ENCODE data around the gene SLC43A1. TPM values are rescaled to one million over a fixed set of nuclear protein-coding genes. Genes with fewer than 3 reads are reported as not detected.
"Not testable (repeated sequence)": the region's sequence is repeated elsewhere in the genome, so short reads cannot be mapped to it uniquely, and the experiment has no call there.

The SLC43A1 gene
- total RNA-seq, 1 donor from 2014 or later, result 16.9 TPM

DNA sequence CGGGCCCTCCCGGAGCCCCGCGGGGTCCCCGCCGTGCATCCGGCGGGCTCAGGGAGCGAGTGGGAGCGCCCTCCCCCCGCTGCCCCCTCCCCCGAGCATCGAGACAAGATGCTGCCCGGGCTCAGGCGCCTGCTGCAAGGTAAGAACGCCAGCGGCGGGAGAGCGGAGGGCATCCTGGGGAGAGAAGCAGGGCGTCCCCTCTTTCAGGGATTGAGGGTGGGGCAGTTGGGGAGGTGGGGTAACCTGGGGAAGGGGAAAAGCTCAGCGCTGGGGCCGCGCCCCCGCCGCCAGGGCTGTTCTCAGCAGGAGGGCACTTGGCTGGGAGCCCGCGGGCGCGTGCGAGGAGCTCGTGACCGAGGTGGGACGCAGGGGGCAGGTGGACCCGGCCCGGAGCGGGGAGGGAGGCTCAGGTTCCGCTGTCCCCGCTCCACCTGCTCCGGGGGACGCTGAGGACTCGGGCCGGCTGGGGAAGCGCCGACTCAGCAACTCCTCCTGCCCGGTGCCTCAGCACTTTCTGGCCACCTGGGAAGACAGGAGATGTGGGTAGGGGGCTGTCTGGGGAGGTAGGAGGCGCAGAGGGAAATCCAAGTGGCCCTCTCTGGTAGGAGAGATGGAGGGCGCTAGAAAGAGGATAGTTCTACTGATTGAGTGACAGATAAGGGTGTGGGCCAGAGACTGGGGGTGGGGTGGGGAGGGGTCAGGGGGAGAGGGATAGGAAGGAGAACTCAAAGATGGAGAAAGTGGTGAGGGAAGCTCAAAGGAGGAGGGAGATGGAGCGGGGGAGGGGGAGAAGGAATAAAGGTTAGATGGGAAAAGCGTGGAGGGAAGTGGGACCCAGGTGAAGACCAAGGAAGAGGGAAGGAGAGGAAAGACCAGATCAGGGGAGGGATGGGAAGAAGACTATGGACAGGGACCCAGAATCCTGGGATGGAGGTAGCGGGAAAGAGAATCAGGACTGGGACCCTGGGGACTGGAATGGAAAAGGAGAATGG lies 54.4 kb downstream of the SLC43A1 start:
- DNase-seq (ENCODE audit: low read depth in 2 of 2), result no peak

DNA sequence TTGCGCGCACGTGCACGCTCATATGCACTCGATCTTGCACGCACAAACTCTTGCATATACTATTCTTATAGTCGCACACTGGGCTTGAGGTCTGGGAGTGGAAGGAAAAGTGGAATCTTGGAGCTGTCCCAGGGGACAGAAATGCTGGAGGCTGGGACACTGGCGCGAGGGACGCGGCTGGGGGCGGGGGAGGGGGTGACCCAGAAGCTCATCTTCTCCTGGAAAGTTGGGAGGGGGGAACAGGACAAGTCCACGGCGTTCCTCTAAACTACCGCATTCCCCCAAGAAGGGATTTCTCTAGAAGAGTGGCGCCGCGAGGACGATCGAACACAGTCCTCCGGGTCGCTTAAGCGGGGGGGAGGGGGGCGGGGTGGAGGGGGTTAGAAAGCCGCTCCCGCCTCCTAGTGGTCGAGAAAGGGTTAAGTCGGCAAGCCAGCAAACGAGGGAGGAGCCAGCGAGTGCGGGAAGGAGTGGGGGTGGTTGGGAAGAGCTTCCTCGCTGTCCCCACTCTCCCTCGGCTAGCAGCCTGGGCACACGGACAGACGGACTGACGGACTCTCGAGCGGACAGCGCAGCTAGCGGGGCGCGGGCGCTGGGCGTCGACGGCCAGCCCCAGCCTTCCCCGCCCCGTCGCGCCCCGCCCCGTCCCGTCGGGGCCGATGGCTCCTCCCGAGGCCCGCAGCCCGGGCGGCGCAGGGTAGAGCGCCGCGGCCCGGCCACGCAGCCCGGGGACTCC lies 55.3 kb downstream of the SLC43A1 start, which contains the start of gene RTN4RL2:
TSS of gene RTN4RL2 (plus strand) at position 507 of the 736 bp plus-strand sequence. CDS start 338 bp downstream, outside the sequence.
- peak; percentile 42 to 43 for DNase-seq (ENCODE audit: low read depth in 2 of 2)

DNA sequence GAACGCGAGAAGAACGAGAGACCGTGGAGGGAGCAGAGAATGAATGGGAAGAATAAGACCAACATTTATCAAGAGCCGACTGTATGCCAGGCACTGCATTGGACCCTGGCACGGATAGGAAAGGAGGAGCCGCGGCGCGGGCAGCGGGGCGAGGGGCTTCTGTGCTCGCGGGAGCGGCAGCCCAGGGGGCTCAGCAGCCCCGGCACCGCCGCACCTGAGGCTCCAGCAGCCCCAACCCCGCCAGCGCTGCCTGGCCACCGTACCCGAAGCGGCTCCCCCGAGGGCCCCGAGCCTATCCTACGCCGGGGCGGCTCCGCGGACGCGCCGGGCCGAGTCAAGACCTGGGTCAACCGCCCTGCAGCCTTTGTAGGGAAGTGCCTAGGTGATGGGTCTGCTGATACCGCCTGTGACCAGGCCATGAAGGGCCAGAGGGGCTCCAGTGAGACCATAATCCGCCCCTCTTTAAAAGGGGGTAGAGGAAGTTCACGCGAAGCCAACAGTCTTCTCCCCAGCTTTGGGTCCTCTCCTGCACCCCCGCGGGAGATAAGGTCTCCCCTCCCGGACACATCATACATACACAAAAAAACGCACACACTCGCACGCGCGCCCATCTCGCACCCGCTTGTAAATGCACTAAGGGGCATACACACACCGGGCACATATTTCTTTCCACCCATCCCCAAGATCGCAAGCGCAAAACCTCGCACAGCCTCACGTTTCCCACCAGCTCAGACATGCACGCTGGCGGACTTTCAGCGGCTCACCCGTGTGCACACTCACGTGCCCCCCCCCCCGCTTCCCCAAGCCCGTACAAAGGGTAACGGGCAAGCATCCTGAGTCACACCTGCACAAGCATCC lies 56.1 kb downstream of the SLC43A1 start:
- DNase-seq (ENCODE audit: low read depth in 2 of 2), result peak in 1 of 2 donors; percentile 30

DNA sequence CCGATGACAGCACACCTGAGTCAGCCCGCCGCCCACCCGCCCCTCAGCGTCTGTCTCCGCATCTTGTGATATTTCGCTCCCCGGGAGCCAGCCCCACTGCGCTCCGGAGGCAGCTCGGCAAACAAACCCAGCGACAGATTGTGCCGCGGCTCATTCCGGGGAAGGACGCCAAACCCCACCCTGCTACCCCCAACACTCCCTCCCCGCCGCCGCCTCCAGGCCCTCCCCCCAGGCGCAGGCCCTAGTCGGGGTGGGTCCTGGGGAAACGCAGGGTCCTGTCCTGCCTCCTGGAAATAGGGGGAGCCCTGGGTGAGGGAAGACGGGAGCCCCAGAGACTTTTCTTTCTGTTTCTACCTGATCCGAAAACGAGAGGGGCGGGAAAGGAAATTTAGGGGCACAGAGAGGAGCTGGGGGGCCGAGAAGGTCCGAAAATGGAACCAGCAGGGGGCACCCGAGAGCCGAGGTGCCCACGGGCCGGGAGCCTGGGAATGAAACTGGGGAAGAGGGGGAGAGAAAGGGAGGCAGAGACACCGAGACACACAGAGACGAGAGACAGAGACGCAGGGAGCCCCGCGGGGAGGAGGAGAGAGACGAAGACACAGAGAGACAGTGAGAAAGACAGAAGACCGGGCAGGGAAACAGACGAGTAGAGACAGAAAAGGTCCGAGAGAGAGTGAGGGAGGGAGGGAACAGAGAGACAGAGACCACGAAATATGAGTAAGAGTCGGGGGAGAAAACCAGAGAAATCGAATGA lies 56.9 kb downstream of the SLC43A1 start:
- peak in 1 of 2 donors; percentile 35 for DNase-seq (ENCODE audit: low read depth in 2 of 2)

DNA sequence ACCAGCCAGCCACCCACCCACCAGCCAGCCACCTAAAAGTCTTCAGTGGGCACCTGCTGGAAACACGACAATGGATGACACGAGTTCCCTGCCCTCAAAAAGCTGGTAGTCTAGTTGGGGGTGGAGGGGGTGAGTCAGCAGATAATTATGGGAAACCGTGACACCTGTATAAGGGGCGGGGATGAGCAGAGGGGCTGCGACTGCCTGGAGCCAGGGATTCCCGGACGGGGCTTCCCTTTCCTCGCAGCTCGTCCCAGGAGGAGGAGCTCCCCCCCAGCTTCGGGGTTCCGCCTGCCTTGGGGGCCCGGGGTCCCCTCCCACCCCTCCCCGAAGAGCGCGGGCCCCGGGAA lies 57.5 kb downstream of the SLC43A1 start:
- DNase-seq (ENCODE audit: low read depth in 2 of 2), result no peak

DNA sequence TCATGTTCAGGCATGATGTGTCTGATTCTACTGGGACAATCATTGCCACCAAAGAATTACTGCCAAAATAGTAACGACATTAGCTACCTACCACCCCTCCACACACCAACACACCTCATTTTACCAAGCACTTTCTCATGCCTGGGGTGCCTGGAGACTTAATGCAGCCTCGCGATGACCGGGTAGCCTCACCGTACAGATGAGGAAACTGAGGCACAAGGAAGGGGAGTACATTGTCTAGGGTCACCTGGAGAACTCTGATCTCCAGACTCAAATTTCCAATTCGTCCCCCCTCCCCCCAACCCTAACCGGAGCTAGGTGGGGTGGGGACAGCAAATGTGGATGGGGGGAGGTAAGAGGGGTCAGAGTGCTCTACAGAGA lies 57.9 kb downstream of the SLC43A1 start:
- DNase-seq (ENCODE audit: low read depth in 2 of 2), result no peak

DNA sequence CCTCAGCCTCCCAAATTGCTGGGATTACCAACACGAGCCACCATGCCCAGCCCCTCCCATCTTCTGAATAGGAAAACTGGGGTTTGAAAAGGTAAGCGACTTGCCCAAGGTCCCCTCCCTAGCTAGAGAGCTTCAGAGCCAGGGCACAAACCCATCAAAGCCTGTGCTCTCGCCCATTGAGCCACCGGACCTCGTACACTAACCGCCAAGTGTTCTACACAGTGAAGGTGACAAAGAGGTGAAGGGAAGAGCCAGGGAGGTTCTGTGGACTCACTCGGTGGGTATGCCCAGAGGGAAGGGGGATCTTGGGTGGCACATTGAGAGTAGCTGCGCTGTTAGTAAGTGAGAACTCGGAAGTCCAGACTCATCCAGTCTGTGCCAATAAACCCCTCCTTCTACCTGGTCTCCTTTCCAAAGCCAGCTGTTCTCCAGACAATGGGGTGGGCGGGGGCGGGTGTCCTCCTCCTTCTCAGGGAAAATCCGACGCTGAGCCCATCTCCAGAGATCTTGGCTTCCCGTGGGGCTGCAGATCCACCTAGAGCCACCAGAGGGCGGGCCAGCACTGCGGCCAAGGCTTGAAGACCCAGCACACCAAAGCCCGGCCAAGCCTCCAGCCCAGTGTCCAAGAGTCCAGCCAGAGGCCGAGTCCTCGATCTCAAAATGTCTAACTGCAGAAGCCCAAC lies 58.4 kb downstream of the SLC43A1 start:
- DNase-seq (ENCODE audit: low read depth in 2 of 2), result peak; percentile 85

DNA sequence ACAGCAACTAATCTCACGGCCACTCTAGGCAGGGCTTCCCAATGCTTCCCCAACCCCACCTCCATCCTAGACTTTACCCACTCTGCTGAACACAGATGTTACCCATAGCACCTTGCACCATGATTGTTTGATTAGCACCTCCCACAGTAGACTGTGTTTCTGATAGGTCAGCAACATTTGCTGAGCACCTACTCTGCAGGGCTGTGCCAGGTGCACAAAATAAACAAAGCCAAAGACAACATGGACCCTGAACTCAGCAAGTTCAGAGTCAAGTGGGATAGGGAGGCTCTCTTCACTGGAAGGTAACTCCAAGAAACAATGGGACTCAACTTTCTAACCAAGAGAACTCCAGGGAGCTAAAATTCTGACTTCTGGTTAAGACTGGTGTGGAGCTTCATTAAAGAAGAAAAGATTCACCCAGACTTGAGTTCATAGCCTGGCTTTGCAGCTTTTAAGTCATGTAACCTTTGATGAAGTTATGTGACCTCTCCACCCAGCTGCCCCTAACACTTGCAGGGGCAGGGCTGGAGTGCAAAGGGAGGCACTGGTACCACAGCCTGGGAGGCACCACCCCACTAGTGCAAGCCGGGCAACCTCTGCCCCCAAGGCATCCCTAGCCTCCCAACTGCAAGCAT lies 61.8 kb downstream of the SLC43A1 start:
- DNase-seq (ENCODE audit: low read depth in 2 of 2), result no peak

DNA sequence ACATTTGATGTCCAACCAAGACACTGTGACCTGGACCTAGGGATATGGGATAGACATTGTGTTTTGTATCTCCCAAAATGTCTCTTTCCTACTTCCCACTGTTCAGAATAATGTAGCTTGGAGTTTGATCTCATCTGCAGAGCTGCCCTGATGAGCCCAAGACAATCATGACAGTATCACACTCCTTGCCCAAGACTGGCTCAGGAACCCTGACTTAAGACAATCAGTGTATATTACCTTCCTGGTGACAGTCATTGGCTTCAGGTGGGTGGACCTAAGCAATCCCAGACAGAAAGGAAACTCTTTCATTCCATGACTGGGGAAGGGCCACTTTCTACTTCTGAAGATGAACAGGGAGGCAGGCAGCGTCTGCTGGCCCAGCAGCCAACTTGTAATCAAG lies 69.4 kb downstream of the SLC43A1 start:
- no peak for DNase-seq (ENCODE audit: low read depth in 2 of 2)

DNA sequence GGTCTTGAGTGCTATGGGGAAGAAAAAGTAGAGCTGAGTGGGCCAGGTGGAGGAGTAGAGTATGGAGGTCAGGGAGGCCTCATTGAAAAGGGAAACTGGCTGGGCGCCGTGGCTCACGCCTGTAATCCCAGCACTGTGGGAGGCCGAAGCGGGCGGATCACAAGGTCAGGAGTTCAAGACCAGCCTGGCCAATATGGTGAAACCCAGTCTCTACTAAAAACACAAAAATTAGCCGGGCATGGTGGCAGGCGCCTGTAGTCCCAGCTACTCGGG lies 70.4 kb downstream of the SLC43A1 start:
- DNase-seq (ENCODE audit: low read depth in 2 of 2), result not testable (repeated sequence)

DNA sequence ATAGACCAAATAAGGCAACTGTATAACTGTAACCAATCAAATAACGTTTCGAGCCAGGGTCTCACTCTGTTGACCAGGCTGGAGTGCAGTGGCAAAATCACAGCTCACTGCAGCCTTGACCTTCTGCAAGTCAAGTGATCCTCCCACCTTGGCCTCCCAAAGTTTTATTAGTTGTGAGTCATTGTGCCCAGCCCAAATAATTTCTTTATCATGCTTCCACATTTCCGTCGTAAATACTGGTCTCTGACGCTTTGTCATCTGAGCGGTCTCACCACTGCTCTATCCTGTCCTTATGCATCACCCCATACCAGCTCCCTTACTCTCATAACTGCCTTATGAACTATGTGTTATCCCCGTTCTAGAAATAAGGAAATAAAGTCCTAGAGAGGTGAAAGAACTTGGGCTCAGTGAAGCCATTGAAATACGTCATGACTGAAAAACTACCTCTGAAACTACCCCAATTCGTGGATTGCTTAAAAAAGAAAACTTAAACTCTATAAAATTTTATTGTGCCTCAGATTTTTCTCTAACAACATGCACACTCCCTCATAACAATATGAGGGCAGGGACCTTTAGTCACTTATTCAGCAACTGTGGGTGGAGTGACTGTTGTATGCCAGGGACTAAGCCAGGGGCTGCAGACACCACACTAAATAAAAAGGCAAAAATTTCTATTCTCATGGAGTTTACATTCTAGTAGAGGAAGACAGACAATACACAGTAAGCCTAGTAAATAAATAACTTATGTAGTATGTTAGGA lies 71.0 kb downstream of the SLC43A1 start:
- no peak for DNase-seq (ENCODE audit: low read depth in 2 of 2)

DNA sequence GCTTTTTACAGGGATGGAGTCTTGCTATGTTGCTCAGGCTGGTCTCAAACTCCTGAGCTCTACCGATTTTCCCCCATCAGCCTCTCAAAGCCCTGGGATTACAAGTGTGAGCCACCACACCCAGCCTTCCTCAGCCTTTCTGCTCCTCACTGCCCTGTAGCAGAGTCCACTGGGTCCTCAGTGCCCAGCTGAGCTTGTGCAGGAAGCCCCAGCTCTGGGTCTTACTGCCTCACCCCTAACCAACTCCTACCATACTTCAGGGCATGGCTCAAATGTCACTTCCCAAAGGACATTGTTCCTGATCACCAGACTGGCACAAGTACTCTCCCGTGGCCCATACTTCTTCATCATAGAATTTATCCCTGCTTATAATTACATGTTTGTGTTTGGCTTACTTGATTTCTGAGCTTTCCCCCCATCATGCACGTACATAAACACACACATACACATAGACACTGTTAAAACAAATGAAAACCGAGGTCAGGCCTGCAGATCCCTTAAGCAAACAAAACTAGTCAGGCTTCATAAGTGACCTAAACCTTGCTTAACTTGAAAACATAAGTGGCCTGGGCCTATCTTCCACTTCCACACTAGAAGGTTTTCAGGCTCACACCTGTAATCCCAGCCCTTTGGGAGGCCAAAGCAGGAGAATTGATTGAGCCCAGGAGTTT lies 74.6 kb downstream of the SLC43A1 start:
- no peak for DNase-seq (ENCODE audit: low read depth in 2 of 2)

DNA sequence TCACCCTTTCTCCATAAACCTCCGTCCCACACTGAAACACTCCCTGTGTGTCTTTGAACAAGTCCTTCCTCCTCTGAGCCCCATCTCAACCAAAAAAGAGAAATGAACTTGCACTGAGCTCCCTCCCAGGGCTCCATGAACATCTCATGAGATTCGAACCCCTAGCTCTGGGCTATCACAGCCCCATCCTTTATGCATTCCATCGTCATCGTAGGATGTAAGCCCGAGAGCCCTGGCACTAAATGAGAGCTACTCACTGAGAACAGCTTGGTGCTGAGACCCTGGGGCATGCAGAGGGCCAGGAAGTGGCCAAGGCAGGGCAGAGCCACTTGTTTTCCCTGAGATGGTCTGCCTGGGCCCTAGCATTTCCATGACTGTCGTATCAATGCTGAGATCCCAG lies 75.7 kb downstream of the SLC43A1 start:
- DNase-seq (ENCODE audit: low read depth in 2 of 2), result no peak

DNA sequence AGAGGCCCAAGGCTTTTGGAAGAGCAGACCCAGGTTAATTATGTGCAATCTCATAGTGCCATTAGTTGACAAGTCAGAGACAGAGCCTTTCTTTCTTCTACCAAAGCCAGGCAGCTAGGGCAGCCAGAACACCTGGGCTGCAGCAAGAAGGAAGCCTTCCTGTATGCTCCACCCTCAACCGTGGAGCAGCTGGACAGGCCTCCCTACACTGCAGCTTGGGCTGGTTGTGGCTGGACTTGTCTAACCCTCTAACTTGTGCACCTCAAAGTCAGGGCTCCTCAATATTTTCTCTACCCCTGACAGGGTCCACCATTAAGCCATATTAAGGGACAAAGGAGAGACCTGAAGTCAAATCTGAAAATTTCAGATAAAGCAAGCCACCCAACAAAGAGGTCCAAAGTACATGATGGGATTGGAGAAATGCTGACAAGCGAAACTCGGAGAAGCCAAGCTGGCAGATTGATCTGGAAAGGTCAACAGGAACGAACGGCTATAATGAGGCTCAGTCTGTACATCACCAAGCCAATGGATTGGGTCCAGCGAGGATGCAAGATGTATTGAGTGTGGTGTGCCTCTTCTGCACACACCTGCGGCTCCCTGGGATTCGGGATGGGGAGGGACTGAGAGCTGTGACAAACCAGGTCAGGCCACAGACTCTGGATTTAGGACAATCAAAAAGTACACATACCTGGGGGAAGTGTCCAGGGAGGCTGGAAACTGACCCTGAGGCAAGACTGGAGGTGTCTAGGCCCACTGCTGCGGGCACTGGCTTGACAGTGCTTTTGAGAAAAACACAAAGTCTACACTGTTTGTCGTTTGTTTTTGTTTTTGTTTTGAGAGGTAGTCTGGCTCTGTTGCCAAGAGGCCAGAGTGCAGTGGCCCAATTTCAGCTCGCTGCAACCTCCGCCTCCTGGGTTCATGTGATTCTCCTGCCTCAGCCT lies 76.9 kb downstream of the SLC43A1 start:
- no peak for DNase-seq (ENCODE audit: low read depth in 2 of 2)

DNA sequence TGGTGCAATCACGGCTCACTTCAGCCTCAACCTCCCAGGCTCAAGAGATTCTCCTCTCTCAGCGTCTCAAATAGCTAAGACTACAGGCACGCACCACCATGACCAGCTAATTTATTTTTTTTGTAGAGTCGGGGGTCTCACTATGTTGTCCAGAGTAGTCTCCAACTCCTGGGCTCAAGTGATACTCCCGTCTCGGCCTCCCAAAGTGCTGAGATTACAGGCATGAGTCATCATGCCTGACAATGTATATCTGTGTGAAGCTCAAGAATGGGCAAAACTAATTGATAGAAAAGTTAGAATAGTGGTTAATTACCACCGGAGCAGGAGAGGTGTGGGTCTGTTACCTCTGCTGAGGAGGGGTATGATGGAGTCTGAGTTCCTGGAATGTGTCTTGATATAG lies 79.5 kb downstream of the SLC43A1 start:
- no peak for DNase-seq (ENCODE audit: low read depth in 2 of 2)

DNA sequence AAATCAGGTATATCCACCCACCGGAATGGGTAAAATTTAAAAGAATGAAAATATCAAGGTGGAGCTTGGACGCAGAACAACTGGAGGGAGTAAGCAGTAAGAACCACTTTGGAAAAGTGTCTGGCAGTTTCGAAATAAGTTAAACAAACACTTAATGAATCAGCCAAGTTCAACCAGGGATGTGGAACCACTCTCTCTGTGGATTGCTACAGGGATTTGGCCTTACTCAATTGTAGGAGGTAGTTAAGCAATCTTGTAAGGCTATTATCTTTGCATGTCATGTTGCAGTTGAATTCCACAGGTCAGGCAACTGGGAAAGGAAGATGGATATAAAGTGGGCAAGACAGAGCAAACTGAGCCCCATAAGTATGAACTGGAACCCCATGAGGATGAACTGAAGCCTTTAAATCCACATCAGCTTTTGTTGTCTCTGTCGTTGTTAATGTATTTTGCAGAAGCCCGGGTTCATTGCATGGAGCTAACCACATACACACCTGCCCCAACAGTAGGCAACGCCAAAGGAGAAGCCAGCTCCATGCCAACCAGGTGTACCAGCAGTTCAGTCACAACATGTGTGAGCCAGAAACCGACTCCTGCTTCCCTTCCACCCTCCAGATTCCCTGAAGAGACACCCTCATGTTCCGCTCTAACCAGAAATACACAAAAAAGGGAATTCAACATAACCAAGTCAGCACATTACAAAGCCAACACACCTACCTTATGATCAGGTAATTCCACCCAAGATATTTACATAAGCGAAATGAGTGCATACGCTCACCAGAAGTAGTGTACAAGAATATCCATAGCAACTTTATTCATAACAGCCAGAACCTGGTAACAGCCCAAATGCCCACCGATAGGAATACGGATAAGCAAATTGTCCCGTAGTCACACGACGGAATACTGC lies 80.6 kb downstream of the SLC43A1 start:
- no peak for DNase-seq (ENCODE audit: low read depth in 2 of 2)

Data from lung microvascular endothelial cell (primary cell).